ENCODE measurements around the gene BRMS1L.

- TF ChIP-seq, protein P1, sequence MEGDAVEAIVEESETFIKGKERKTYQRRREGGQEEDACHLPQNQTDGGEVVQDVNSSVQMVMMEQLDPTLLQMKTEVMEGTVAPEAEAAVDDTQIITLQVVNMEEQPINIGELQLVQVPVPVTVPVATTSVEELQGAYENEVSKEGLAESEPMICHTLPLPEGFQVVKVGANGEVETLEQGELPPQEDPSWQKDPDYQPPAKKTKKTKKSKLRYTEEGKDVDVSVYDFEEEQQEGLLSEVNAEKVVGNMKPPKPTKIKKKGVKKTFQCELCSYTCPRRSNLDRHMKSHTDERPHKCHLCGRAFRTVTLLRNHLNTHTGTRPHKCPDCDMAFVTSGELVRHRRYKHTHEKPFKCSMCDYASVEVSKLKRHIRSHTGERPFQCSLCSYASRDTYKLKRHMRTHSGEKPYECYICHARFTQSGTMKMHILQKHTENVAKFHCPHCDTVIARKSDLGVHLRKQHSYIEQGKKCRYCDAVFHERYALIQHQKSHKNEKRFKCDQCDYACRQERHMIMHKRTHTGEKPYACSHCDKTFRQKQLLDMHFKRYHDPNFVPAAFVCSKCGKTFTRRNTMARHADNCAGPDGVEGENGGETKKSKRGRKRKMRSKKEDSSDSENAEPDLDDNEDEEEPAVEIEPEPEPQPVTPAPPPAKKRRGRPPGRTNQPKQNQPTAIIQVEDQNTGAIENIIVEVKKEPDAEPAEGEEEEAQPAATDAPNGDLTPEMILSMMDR (IDR thresholded peaks at IDR 0.05; ENCODE audit: borderline replicate concordance, extremely low read depth, low read length, poor library complexity, severe bottlenecking), result no peak
- TF ChIP-seq EZH2 (IDR thresholded peaks at IDR 0.05; ENCODE audit: borderline replicate concordance, low read depth, low read length, severe bottlenecking), result no peak
Observed at GRCh38 chr14:35825968-35826217, 245 bp upstream of the BRMS1L start.
